Fibroblast of lung (primary cell): ENCODE measurements around the gene PNPLA7. TPM values are rescaled to one million over a fixed set of nuclear protein-coding genes. Genes with fewer than 3 reads are reported as not detected.

Experiments
- DNase-seq, 2 donors: peaks; one replicate each; pipeline versions ENCODE4 v3.0.0 to v3.0.0-alpha.2; 2010; ENCODE audit warnings: low read depth in 2 of 2
- H2AFZ ChIP-seq: 2 replicates; pipeline ENCODE4 v1.5.1; 2012; ENCODE audit warnings: low read length, control low read depth, inconsistent platforms
- H3K27ac ChIP-seq: 2 replicates; pipeline ENCODE4 v1.5.1; 2011; ENCODE audit warnings: low read length, control low read depth; ENCODE audit not compliant: insufficient read depth
- H3K27me3 ChIP-seq: 2 replicates; pipeline ENCODE4 v1.5.1; 2011; ENCODE audit warnings: mild to moderate bottlenecking, low read length; ENCODE audit not compliant: control insufficient read depth, insufficient read depth
- H3K36me3 ChIP-seq: 2 replicates; pipeline ENCODE4 v1.5.1; 2011; ENCODE audit warnings: low read length; ENCODE audit not compliant: control insufficient read depth, insufficient read depth
- H3K4me1 ChIP-seq: 2 replicates; pipeline ENCODE4 v1.5.1; 2011; ENCODE audit warnings: low read length; ENCODE audit not compliant: control insufficient read depth, insufficient read depth; ENCODE audit errors: extremely low read depth
- H3K4me2 ChIP-seq: 2 replicates; pipeline ENCODE4 v1.5.1; 2011; ENCODE audit warnings: low read length, control low read depth; ENCODE audit not compliant: insufficient read depth; ENCODE audit errors: extremely low read depth
- H3K4me3 ChIP-seq, 4 experiments: fragments of 200-600 bp in 1 of 4; sonication (generic) in 1 of 4; replicated peaks in 1 of 4; 2 replicates each; pipeline ENCODE4 v1.5.1; 2011 to 2016; ENCODE audit warnings: low read length in 4 of 4, low read depth in 3 of 4, mild to moderate bottlenecking in 3 of 4, control low read depth in 2 of 4, inconsistent platforms in 1 of 4, mixed read lengths in 1 of 4; ENCODE audit not compliant: insufficient read depth in 1 of 4; ENCODE audit errors: control extremely low read depth in 1 of 4
- H3K79me2 ChIP-seq: 2 replicates; pipeline ENCODE4 v1.5.1; 2012; ENCODE audit warnings: mild to moderate bottlenecking, low read length, inconsistent platforms; ENCODE audit not compliant: control insufficient read depth, insufficient read depth
- H3K9ac ChIP-seq: 2 replicates; pipeline ENCODE4 v1.5.1; 2011; ENCODE audit warnings: mild to moderate bottlenecking, low read length, control low read depth; ENCODE audit not compliant: insufficient read depth
- H3K9me3 ChIP-seq: 2 replicates; pipeline ENCODE4 v1.5.1; 2012; ENCODE audit warnings: low read depth, low read length; ENCODE audit not compliant: control insufficient read depth, insufficient read depth
- H4K20me1 ChIP-seq: 2 replicates; pipeline ENCODE4 v1.5.1; 2011; ENCODE audit warnings: low read length; ENCODE audit not compliant: control insufficient read depth, insufficient read depth; ENCODE audit errors: extremely low read depth
- EZH2 ChIP-seq: IDR thresholded peaks from 2 replicates; pipeline ENCODE4 v1.5.1; 2012; ENCODE audit warnings: low read length, control low read depth, mild to moderate bottlenecking; ENCODE audit errors: missing control alignments
- polyA plus RNA-seq, 2 donors: library from polyadenylated mRNA; depleted of rRNA in 1 of 2; stranded (reverse) in 1 of 2; unstranded in 1 of 2; fragments of >200 nt; gene quantifications; 2 replicates each; pipeline ENCODE4 v1.2.1, GENCODE V29; 2011 to 2012; ENCODE audit warnings: missing spikeins in 1 of 2
- total RNA-seq: library from RNA; depleted of rRNA; stranded (reverse); fragments of >200 nt; gene quantifications from 2 replicates; pipeline ENCODE4 v1.2.1, GENCODE V29; 2014
- TF ChIP-seq, protein P1 (sequence below), 2 donors: IDR thresholded peaks in 1 of 2; conservative IDR thresholded peaks in 1 of 2; 1 replicate in 1 of 2; 2 replicates in 1 of 2; pipeline ENCODE4 v1.5.1; 2011 to 2012; ENCODE audit warnings: low read length in 2 of 2, control low read depth in 1 of 2, inconsistent platforms in 1 of 2, low read depth in 1 of 2, mild to moderate bottlenecking in 1 of 2

Gene PNPLA7
- total and polyA plus RNA-seq, 2 donors (not counting 1 experiment from before 2014, with no cell fraction given), result 0.23 to 3.0 TPM

DNA sequence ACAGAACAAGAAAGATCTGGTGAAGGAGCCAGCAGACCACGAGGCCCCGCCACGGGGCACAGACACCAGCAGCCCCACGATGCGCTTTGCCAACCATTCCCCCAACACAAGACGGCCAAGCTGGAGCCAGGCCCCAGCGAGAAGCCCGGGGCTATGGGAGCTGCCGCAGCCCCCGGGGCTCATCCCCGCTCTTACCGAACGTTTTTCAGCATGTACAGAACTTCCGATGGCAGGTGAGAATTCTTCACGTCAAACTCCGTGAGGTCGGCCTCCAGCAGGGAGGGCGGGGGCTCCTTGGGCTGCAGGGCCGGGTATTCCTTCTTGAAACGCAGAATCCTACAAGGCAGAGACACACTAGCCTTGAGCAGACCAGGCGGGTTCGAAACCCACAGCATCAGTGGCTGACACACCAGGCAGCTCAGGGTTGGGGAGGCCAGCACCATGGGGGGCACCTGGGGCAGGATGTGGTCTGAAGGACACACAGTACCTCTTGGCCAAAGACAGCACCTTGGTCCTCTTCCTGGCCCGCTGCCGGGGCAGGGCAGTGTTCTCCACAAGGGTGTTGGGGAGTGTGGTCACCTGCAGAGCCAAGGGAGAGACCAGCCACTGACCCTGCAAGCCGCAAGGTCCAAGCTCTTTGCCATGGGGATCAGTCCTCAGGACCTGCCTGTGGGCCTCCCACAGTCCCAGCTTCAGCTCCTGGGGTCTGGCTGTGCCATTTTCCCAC is 6.8 kb downstream of the PNPLA7 start:
- no peaks in the 10 kb centered on the region for H3K27me3 ChIP-seq
- DNase-seq, result no peak
- no peak overlapping the region for H3K4me2 ChIP-seq
- H3K4me3 ChIP-seq, result no peak overlapping the region
- no peaks in the 10 kb centered on the region for H4K20me1 ChIP-seq
- no peak overlapping the region for H3K9ac ChIP-seq
- no peak overlapping the region for H3K27ac ChIP-seq
- no peaks in the 10 kb centered on the region for H3K9me3 ChIP-seq
- no peaks in the 10 kb centered on the region for H3K36me3 ChIP-seq
- H2AFZ ChIP-seq, result no peak overlapping the region
- no peaks in the 10 kb centered on the region for H3K4me1 ChIP-seq
- TF ChIP-seq, protein P1, sequence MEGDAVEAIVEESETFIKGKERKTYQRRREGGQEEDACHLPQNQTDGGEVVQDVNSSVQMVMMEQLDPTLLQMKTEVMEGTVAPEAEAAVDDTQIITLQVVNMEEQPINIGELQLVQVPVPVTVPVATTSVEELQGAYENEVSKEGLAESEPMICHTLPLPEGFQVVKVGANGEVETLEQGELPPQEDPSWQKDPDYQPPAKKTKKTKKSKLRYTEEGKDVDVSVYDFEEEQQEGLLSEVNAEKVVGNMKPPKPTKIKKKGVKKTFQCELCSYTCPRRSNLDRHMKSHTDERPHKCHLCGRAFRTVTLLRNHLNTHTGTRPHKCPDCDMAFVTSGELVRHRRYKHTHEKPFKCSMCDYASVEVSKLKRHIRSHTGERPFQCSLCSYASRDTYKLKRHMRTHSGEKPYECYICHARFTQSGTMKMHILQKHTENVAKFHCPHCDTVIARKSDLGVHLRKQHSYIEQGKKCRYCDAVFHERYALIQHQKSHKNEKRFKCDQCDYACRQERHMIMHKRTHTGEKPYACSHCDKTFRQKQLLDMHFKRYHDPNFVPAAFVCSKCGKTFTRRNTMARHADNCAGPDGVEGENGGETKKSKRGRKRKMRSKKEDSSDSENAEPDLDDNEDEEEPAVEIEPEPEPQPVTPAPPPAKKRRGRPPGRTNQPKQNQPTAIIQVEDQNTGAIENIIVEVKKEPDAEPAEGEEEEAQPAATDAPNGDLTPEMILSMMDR (conservative IDR thresholded peaks at IDR 0.05 in 1 of 2, IDR thresholded peaks at IDR 0.05 in 1 of 2; ENCODE audit: low read depth in 1 of 2, low read length in 2 of 2), result no peak
- no peak for TF ChIP-seq EZH2
- no peaks in the 10 kb centered on the region for H3K79me2 ChIP-seq

DNA sequence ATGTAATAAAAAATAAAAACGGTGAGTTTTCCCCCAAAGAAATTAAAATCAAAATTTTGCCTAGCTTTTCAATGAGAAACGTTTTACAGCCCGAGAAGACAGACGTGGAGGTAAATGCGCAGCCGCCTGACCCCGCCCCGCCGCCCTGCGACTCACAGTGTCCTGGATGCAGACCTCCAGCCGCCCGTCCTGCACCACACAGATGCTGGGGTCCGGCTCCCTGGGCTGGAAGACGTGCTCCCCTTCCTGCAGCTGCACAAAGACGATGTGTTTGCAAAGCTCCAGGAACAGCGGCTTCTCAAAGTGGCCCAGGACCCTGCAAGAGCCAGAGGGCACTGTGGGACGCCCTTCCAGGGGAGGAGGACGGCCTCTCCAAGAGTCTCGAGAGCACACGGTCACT is 7.7 kb downstream of the PNPLA7 start:
- Histone ChIP-seq H3K4me3 (no peak overlapping the region), H3K9ac (no peak overlapping the region)

DNA sequence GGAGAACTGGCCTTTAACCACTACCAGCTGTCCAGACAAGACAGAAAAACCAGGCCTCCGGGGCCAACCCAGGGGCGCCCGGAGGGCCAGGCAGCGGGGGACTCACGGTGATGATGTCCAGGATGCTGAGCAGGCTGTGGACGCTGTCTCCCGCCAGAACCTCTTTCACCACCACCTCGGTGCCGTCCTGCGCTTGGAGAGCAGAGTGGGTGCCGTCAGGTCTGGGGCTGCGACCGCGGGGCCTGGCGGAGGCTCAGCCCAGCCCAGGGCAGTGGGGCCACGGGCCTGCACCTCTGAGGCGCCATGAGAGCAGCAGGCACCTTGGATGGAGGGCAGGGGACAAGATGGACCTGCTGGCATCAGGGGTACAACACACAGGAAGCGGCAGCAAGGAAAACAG is 9.7 kb downstream of the PNPLA7 start:
- TF ChIP-seq EZH2, result no peak
- TF ChIP-seq, protein P1 (conservative IDR thresholded peaks at IDR 0.05 in 1 of 2, IDR thresholded peaks at IDR 0.05 in 1 of 2; ENCODE audit: low read depth in 1 of 2, low read length in 2 of 2), result no peak
- no peak overlapping the region for H3K9ac ChIP-seq
- no peaks in the 10 kb centered on the region for H3K9me3 ChIP-seq
- no peak overlapping the region for H2AFZ ChIP-seq
- no peaks in the 10 kb centered on the region for H3K36me3 ChIP-seq
- no peak overlapping the region for H3K4me3 ChIP-seq
- no peaks in the 10 kb centered on the region for H3K27me3 ChIP-seq
- no peak overlapping the region for H3K4me2 ChIP-seq
- no peak overlapping the region for H3K27ac ChIP-seq
- H3K4me1 ChIP-seq, result no peaks in the 10 kb centered on the region
- no peaks in the 10 kb centered on the region for H3K79me2 ChIP-seq
- no peak for DNase-seq
- no peaks in the 10 kb centered on the region for H4K20me1 ChIP-seq

More for the DNA sequence above, 7.7 kb downstream of the PNPLA7 start:
- H3K9me3 ChIP-seq, result no peaks in the 10 kb centered on the region
- DNase-seq, result no peak
- no peak overlapping the region for H3K27ac ChIP-seq
- H3K27me3 ChIP-seq, result no peaks in the 10 kb centered on the region
- H4K20me1 ChIP-seq, result no peaks in the 10 kb centered on the region
- H3K36me3 ChIP-seq, result no peaks in the 10 kb centered on the region
- H3K4me2 ChIP-seq, result no peak overlapping the region
- TF ChIP-seq, protein P1 (conservative IDR thresholded peaks at IDR 0.05 in 1 of 2, IDR thresholded peaks at IDR 0.05 in 1 of 2; ENCODE audit: low read depth in 1 of 2, low read length in 2 of 2), result no peak
- TF ChIP-seq EZH2, result no peak
- H3K4me1 ChIP-seq, result no peaks in the 10 kb centered on the region
- H3K79me2 ChIP-seq, result no peaks in the 10 kb centered on the region
- H2AFZ ChIP-seq, result no peak overlapping the region
